Measurements from ENCODE around the gene HERC6. TPM values are rescaled to one million over a fixed set of nuclear protein-coding genes. Genes with fewer than 3 reads are reported as not detected.

The HERC6 gene
- total RNA-seq, 1 donor from 2014 or later, result 7.2 TPM

Other genes starting within 250 kb of the HERC6 start
- 4.5 and 11.9 TPM in 2 replicates for gene ABCG2, start 220.2 kb upstream of the HERC6 start, total RNA-seq
- gene PPM1K, start 94.3 kb upstream of the HERC6 start, total RNA-seq, result 9.0 and 13.3 TPM in 2 replicates
- 0.73 and 1.7 TPM in 2 replicates for gene HERC5, start 78.3 kb downstream of the HERC6 start, total RNA-seq
- 124 and 131 TPM in 2 replicates for gene PYURF, start 144.9 kb downstream of the HERC6 start, total RNA-seq
- gene HERC3, start 213.6 kb downstream of the HERC6 start, total RNA-seq, result 17.4 and 17.6 TPM in 2 replicates